GM18519 (cell line): ENCODE data around the gene PLEKHG3.
"Not testable (repeated sequence)": the region's sequence is repeated elsewhere in the genome, so short reads cannot be mapped to it uniquely, and the experiment has no call there.

Source experiments
- ATAC-seq: cut with Tn5 transposase; IDR thresholded peaks from one replicate; pipeline ENCODE4 v1.9.1; 2021; ENCODE audit warnings: mild to moderate bottlenecking, moderate library complexity; ENCODE audit not compliant: unreplicated experiment, low FRiP score

PLEKHG3 gene

DNA sequence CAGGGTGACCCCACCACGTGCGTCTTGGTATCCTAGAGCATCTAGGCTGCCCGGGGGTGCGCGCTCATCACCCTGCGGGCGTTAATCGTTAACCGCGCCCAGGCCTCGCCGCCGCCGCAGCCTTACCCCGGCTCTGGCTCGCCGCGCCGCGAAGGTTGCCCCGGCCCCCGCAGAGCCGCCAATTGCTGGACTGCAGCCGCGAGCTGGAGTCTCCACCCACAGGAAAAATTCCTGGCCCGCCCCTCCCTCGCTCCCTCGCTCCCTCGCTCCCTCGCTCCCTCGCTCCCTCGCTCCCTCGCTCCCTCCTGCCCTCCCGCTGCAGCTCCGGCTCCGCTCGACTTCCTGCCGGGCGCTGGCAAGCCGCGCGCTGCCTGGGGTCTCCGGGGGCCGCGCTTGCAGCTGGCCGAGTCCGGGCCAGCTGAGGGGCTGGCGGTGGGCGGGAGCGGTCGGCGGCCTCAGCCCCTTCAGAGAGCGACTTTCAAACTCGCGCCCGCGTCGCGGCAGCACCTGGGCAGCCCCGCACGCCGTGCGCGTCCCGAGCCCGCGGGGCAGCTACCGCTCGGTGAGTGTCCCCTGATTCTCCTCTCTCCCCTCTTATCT lies at the start of gene PLEKHG3:
PLEKHG3 (plus strand) TSS at position 282 of the 600 bp plus-strand sequence. CDS start 23,208 bp downstream, outside the sequence.
- ATAC-seq, result no peak

DNA sequence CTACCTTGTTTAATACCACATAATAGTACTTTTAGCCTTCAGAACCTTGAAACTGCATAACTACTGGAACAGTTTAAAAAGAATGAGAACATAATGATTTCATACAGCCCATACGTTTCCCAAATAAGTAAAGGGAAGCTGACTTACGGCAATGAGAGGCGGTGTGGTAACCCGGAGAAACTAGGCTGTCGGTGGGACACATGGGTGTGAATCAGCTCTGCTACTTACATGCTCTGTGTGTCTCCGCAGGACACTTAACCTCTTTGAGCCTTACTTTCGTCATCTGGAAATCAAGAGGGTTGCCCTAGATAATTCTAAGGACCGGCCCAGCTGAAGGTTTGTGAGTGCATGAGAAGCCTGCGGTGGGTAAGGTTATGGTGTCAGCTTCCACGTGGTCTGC lies 49.3 kb upstream of the PLEKHG3 start:
- ATAC-seq, result no peak

- ATAC-seq, result no peak
Observed at GRCh38 chr14:64656986-64657385, 47.2 kb upstream of the PLEKHG3 start.

DNA sequence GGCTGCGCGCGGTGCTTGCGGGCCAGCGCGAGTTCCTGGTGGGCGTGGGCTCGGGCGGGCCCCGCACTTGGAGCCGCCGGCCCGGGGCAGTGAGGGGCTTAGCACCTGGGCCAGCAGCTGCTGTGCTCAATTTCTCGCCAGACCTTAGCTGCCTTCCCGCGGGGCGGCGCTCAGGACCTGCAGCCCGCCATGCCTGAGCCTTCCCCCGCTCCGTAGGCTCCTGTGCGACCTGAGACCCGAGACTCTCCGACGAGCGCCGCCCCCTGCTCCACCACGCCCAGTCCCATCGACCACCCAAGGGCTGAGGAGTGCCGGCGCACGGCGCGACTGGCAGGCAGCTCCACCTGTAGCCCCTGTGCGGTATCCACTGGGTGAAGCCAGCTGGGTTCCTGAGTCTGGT lies 46.0 kb upstream of the PLEKHG3 start:
- ATAC-seq, result no peak

DNA sequence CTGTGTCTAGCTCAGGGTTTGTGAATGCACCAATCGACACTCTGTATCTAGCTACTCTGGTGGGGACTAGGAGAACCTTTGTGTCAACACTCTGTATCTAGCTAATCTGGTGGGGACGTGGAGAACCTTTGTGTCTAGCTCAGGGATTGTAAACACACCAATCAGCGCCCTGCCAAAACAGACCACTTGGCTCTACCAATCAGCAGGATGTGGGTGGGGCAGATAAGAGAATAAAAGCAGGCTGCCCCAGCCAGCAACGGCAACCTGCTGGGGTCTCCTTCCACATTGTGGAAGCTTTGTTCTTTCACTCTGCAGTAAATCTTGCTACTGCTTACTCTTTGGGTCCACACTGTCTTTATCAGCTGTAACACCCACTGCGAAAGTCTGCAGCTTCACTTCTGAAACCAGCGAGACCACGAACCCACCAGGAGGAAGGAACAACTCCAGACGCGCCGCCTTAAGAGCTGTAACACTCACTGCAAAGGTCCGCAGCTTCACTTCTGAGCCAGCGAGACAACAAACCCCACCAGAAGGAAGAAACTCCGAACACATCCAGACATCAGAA lies 45.4 kb upstream of the PLEKHG3 start:
- not testable (repeated sequence) for ATAC-seq

DNA sequence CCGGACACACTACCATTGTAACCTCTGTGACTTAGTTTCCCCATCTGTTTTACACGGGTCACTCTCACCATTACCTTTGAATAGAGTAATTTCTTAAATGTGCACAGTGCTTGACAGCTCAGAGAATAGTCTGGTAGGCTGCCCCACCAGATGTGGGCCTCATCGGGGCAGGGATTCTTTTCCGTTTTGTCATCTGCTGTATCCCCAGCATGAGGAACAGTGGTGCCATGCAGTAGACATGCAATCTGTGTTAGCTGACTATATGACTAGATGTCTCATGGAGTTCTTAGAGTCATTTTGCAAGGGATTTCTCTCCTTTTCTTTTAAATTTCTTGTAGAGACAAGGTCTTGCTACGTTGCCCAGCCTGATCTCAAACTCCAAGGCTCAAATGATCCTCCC lies 44.9 kb upstream of the PLEKHG3 start:
- ATAC-seq, result no peak

GRCh38 chr14:64663174-64663573 lies 41.0 kb upstream of the PLEKHG3 start:
- no peak for ATAC-seq

GRCh38 chr14:64671591-64671990 lies 32.6 kb upstream of the PLEKHG3 start:
- ATAC-seq, result no peak

DNA sequence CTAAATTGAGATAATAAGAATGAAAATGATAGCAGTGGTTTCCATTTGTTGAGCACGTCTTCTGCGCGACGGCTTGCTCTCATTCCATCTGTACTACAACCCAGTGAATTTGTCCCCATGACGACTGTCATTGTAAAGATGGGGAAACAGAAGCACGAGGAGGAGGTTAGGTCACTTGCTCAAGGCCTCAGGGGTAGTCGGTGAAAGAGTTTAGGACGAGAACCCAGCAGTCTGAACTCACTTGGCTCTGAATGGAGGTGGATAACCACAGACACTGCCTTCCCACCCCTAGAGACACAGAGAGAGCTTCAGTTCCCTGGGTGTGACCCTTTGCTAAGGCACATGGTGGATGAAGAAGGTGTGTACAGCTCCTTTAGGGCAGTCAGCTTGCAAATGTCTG lies 30.9 kb upstream of the PLEKHG3 start:
- no peak for ATAC-seq

- no peak for ATAC-seq
Observed at GRCh38 chr14:64673748-64674147, 30.5 kb upstream of the PLEKHG3 start.

GRCh38 chr14:64674829-64675228 lies 29.4 kb upstream of the PLEKHG3 start:
- ATAC-seq, result no peak

DNA sequence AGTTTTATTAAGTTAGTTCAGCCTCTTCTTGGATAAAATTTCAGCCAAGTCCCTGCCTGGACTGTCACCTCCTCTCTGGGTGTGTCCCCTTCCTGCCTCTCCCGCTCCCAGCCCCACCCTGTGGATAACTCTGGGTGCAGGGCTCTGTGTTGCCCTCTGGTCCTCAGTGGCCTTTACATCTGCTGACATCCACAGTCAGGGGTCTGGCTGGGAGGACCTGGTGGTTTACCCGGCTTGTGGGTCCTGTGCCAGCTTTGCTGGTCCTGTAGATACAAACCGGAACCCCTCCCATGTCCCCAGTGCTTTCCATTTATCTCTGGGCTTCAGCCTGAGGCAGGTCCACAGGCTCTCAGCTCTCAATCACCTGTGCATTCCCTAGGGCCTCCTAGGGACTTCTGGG lies 28.9 kb upstream of the PLEKHG3 start:
- ATAC-seq, result no peak

- ATAC-seq, result no peak
Observed at GRCh38 chr14:64676410-64677008, 27.7 kb upstream of the PLEKHG3 start.

DNA sequence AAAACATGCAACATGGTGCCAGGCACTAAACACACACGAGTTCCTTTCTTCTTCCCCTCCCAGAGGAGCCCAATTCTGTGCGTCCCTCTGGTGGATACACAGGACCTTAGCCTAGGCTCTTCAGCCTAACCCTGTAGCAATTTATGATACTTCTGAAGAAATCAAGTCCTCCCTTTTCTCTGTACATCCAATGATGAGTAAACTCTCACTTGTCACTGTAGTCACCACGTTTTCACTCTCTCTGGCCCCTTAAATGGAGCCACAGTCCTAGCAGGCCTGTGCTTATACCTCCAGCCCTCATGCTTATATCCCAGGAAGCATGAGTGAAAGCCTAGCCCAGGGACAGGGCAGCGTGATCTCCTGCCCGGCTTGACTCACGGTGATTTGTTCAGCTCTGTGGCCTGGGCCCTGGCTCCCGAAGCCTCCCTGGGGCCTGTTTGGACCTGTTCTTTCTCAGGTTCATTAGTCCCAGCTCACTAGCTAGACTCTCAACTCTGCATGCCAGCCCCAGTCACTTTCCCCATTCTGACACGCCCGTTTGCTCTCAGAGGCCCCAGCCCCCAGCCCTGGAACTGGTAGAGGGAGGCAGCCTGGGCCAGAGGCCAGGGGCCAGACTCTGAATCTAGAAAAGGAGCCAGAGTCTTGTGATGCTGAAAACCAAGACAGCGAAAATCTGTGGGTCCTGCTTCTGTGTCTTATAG lies 24.1 kb upstream of the PLEKHG3 start:
- no peak for ATAC-seq

- no peak for ATAC-seq
Observed at GRCh38 chr14:64680714-64681065, 23.5 kb upstream of the PLEKHG3 start.

GRCh38 chr14:64681796-64682710 lies 22.2 kb upstream of the PLEKHG3 start:
- ATAC-seq, result no peak

- ATAC-seq, result no peak
Observed at GRCh38 chr14:64682843-64683242, 21.4 kb upstream of the PLEKHG3 start.

GRCh38 chr14:64683264-64683663 lies 21.0 kb upstream of the PLEKHG3 start:
- no peak for ATAC-seq

DNA sequence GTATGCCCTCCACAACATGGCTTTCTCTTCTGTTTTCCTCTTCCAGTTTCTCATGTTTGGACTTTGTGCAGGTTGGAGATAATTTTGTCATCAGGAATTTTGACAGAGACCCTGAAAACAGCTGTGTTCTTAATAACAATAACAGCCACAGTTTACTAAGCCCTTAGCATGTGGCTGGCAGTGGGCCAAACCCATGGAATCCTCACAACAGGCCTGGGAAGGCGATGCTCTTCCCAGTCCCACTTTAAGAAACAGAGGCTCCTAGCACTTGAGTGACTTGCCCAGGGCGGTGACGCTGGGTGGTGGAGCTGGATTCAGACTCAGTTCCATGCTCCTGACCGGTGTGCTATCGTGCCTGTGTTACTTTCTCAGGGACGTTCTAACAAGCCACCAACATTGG lies 20.1 kb upstream of the PLEKHG3 start:
- no peak for ATAC-seq

GRCh38 chr14:64685371-64686281 lies 18.6 kb upstream of the PLEKHG3 start:
- no peak for ATAC-seq
